ENCODE data around the gene CARD10. TPM values are rescaled to one million over a fixed set of nuclear protein-coding genes. Genes with fewer than 3 reads are reported as not detected.

Gene CARD10
- total RNA-seq, 1 experiment from 2014 or later: 17.5 TPM

DNA sequence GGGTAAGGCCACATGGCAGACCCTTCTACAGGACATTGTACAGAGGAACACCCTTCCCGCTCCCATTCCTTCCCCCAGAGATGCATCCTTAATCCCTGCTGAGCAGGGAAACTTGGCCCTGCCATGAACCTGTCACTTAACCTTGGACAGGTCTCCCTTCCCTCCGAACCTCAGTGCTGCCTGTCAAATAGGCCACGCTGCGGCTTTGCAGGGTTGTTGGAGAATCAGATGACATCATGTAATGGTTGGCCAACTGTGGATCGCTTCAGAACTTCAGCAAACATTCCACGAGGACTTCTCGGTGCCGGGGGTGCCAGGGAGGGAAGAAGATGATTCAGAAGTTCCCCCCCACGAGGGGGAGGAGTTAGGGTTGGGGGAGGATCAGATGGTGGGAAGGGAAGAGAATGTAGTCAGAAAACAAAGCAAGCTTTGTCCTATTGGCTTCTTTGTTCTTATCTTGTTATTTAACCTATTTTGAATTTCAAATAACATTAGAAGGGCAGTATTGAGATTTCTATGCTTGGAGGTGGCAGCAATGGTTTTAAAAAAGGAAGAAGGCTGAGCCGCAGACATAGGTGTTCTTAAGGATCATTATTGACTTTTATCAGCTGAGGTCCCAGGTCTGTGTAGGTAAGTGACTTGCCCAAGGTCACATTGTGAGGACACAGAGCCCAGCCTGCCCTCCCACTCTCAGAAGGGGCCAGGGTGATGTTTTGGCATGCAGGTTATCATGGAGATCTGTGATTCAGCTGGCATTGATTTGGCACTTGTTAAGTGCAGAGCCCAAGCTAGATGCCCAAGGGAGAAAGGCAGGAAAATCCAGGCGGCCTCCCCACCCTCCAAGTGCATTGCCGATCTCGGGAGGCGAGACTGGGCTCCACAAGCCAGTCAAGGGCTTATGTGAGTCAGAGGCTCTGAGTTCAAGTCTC, 44.2 kb upstream of the CARD10 start:
- Mint-ChIP-seq H3K36me3 (no peaks in the 10 kb centered on the region), H3K27me3 (ENCODE audit: low read depth) (peaks cover 34% of the 10 kb centered on the region), H3K9me3 (no peaks in the 10 kb centered on the region), H3K4me3 (no peak overlapping the region), H3K4me1 (peaks cover 43% of the 10 kb centered on the region), H3K27ac (no peak overlapping the region)
- POLR2A ChIA-PET: interaction anchor here (0.8 to 1.9 kb wide), 2 partner anchors 17 to 43 kb away, joined by 4 to 10 read pairs; no protein-coding TSS in a partner anchor
- ATAC-seq (no peak), DNase-seq (ENCODE audit: low spot score) (no peak)
- peak; percentile 75 for TF ChIP-seq GABPB1 (CRISPR knock-in tag; IDR thresholded peaks at IDR 0.05)
- TF ChIP-seq, protein P1, sequence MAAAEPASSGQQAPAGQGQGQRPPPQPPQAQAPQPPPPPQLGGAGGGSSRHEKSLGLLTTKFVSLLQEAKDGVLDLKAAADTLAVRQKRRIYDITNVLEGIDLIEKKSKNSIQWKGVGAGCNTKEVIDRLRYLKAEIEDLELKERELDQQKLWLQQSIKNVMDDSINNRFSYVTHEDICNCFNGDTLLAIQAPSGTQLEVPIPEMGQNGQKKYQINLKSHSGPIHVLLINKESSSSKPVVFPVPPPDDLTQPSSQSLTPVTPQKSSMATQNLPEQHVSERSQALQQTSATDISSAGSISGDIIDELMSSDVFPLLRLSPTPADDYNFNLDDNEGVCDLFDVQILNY (CRISPR knock-in tag; IDR thresholded peaks at IDR 0.05): no peak
- TF ChIP-seq, protein P2, sequence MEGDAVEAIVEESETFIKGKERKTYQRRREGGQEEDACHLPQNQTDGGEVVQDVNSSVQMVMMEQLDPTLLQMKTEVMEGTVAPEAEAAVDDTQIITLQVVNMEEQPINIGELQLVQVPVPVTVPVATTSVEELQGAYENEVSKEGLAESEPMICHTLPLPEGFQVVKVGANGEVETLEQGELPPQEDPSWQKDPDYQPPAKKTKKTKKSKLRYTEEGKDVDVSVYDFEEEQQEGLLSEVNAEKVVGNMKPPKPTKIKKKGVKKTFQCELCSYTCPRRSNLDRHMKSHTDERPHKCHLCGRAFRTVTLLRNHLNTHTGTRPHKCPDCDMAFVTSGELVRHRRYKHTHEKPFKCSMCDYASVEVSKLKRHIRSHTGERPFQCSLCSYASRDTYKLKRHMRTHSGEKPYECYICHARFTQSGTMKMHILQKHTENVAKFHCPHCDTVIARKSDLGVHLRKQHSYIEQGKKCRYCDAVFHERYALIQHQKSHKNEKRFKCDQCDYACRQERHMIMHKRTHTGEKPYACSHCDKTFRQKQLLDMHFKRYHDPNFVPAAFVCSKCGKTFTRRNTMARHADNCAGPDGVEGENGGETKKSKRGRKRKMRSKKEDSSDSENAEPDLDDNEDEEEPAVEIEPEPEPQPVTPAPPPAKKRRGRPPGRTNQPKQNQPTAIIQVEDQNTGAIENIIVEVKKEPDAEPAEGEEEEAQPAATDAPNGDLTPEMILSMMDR (IDR thresholded peaks at IDR 0.05): no peak
- no peak for TF ChIP-seq TP53 (CRISPR knock-in tag; IDR thresholded peaks at IDR 0.05)
- no peak for TF ChIP-seq KAT7 (CRISPR knock-in tag; IDR thresholded peaks at IDR 0.05; ENCODE audit: borderline replicate concordance)
- TF ChIP-seq, protein P3, sequence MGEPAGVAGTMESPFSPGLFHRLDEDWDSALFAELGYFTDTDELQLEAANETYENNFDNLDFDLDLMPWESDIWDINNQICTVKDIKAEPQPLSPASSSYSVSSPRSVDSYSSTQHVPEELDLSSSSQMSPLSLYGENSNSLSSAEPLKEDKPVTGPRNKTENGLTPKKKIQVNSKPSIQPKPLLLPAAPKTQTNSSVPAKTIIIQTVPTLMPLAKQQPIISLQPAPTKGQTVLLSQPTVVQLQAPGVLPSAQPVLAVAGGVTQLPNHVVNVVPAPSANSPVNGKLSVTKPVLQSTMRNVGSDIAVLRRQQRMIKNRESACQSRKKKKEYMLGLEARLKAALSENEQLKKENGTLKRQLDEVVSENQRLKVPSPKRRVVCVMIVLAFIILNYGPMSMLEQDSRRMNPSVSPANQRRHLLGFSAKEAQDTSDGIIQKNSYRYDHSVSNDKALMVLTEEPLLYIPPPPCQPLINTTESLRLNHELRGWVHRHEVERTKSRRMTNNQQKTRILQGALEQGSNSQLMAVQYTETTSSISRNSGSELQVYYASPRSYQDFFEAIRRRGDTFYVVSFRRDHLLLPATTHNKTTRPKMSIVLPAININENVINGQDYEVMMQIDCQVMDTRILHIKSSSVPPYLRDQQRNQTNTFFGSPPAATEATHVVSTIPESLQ (CRISPR knock-in tag; IDR thresholded peaks at IDR 0.05): no peak
- CTCF ChIA-PET: interaction anchor here (0.9 to 20.7 kb wide), 7 partner anchors 18 to 91 kb away, joined by 3 to 728 read pairs (median 6); no protein-coding TSS in a partner anchor

DNA sequence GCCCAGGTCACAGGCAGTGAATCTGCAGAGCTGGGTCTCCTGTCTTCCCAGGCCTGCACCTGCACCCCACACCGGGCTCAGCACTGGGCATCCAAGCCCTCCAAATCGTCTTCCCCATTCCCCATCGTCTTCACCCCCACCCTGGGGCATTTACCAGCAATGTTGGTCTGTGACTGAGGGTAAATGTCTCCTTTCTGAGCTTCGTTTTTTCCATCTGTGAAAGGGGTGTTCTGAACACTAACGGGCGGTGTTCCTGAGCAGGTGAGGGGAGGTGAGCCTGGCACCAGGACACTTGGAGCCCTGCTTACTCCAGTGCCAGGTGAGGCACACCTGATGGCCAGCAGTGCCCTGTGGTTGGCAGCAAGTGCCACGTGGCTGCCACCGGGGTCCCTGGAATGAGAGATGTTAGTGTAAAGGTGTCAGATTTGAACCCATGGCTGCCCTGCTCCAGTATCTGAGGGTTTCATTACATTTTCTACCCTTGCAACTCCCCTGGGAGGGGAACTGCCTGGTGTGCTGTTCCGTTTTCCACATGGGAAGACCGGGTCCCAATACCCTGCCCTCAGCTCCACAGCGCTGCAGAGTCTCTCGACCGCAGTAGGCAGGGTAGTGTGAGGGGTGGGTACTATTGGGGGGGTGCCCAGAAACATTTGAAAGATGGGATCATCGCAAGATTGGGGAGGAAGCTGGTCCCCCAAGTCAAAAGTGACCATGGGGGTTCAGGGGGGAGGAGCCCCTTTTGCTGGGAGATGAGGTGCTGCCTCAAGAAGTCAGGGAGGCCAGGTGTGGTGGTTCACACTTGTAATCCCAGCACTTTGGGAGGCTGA, 43.0 kb upstream of the CARD10 start:
- peaks cover 46% of the 10 kb centered on the region for H3K27me3 Mint-ChIP-seq (ENCODE audit: low read depth)
- ChIA-PET CTCF (interaction anchor here (0.5 to 20.7 kb wide), 26 partner anchors 8 to 390 kb away, joined by 3 to 728 read pairs (median 5); partner anchors contain the start of genes ANKRD54, GGA1, LGALS2 and PDXP), POLR2A (interaction anchor here (0.6 to 1.5 kb wide), 5 partner anchors 10 to 1644 kb away, joined by 4 to 14 read pairs (median 6); no protein-coding TSS in a partner anchor)
- H3K9me3 Mint-ChIP-seq: no peaks in the 10 kb centered on the region
- no peak for ATAC-seq
- peaks cover 43% of the 10 kb centered on the region for H3K4me1 Mint-ChIP-seq
- H3K4me3 Mint-ChIP-seq: peak overlapping the region; percentile 73
- no peak for TF ChIP-seq MXD4 (CRISPR knock-in tag; IDR thresholded peaks at IDR 0.05; ENCODE audit: borderline replicate concordance)
- TF ChIP-seq PRRX2 (CRISPR knock-in tag; IDR thresholded peaks at IDR 0.05): no peak
- no peak for TF ChIP-seq JAZF1 (CRISPR knock-in tag; IDR thresholded peaks at IDR 0.05)
- TF ChIP-seq, protein P4, sequence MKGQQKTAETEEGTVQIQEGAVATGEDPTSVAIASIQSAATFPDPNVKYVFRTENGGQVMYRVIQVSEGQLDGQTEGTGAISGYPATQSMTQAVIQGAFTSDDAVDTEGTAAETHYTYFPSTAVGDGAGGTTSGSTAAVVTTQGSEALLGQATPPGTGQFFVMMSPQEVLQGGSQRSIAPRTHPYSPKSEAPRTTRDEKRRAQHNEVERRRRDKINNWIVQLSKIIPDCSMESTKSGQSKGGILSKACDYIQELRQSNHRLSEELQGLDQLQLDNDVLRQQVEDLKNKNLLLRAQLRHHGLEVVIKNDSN (CRISPR knock-in tag; IDR thresholded peaks at IDR 0.05): no peak
- TF ChIP-seq, protein P5, sequence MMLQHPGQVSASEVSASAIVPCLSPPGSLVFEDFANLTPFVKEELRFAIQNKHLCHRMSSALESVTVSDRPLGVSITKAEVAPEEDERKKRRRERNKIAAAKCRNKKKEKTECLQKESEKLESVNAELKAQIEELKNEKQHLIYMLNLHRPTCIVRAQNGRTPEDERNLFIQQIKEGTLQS (CRISPR knock-in tag; conservative IDR thresholded peaks at IDR 0.05): no peak
- TF ChIP-seq ESRRA (CRISPR knock-in tag; IDR thresholded peaks at IDR 0.05; ENCODE audit: borderline replicate concordance): no peak
- TF ChIP-seq IRF2 (CRISPR knock-in tag; IDR thresholded peaks at IDR 0.05; ENCODE audit: borderline replicate concordance, low read depth): no peak
- TF ChIP-seq, protein P6, sequence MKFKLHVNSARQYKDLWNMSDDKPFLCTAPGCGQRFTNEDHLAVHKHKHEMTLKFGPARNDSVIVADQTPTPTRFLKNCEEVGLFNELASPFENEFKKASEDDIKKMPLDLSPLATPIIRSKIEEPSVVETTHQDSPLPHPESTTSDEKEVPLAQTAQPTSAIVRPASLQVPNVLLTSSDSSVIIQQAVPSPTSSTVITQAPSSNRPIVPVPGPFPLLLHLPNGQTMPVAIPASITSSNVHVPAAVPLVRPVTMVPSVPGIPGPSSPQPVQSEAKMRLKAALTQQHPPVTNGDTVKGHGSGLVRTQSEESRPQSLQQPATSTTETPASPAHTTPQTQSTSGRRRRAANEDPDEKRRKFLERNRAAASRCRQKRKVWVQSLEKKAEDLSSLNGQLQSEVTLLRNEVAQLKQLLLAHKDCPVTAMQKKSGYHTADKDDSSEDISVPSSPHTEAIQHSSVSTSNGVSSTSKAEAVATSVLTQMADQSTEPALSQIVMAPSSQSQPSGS (CRISPR knock-in tag; IDR thresholded peaks at IDR 0.05; ENCODE audit: borderline replicate concordance, low read depth): no peak
- no peak for TF ChIP-seq HMGA2 (CRISPR knock-in tag; IDR thresholded peaks at IDR 0.05)
- TF ChIP-seq ELF4 (CRISPR knock-in tag; IDR thresholded peaks at IDR 0.05; ENCODE audit: low read depth): no peak
- TF ChIP-seq, protein P7, sequence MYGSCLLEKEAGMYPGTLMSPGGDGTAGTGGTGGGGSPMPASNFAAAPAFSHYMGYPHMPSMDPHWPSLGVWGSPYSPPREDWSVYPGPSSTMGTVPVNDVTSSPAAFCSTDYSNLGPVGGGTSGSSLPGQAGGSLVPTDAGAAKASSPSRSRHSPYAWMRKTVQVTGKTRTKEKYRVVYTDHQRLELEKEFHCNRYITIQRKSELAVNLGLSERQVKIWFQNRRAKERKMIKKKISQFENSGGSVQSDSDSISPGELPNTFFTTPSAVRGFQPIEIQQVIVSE (CRISPR knock-in tag; IDR thresholded peaks at IDR 0.05; ENCODE audit: borderline replicate concordance): no peak
- H3K27ac Mint-ChIP-seq: no peak overlapping the region
- H3K36me3 Mint-ChIP-seq: no peaks in the 10 kb centered on the region
- DNase-seq (ENCODE audit: low spot score): no peak

All from WTC11 (cell line).